Stimulated activated CD4-positive, alpha-beta T cell treated with anti-CD3 and anti-CD28 coated beads, Interleukin-1b, Interleukin-23, amount 100 ng/mL, for 4 hours (primary cell): Measurements from ENCODE around the gene OOSP3.

Source experiments
- DNase-seq, 2 donors: peaks; one replicate each; pipeline ENCODE4 v3.0.0-alpha.2; 2020; ENCODE audit warnings: low read depth in 2 of 2

Gene OOSP3

DNA sequence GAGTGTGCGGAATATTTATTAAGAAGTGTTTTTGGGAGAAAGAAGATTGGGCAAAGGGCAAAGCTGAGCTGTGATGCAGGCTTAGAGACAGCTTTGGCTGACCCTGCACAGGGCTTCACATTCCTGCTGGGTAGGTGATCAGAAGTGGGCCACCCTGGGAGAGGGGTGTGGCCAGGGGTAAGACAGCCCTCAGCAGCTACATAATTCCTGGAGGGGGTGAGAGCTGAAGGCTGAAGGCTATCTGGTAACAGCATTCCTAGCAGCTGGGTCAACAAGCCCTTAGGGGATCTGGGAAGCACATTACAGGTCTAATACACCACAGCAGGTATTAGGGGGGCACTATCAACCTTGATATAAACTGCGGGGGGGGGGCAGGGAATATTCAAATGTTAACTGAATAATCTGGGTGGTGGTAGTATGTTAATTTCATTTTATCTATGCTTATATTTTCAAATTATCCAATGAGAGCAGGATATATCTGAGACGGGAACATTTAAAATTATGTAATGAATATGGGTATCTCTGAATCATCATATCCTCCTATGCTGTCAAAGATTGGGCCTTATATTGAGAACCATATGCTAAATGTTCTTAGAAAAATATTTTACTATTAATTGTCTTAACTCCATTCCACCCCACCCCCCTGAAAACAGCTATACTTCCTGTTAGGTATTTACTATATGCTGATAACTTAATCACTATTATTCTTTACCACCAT lies 65.6 kb downstream of the OOSP3 start:
- no peak for DNase-seq

DNA sequence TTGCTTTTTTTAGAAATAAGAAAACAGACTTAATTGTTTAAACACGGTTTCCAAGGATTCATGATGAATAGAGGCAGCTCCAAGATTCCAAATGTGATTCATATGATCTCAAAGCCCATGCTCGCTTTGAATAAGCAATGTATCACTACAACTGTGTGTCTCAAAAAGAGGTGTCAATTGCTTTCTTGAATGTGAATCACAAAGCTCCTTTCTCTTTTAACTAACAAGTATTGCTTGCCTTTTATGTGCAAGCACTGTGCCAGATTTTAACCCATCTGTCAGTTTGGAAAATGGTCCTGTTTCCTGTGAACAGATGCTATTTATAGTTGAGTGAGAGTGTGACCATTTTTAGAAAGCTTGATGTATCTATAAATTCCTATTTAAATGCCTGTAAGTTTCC lies 66.1 kb downstream of the OOSP3 start:
- no peak for DNase-seq
